CD8-positive, alpha-beta memory T cell (primary cell): Measurements from ENCODE around the gene TUBE1. TPM values are rescaled to one million over a fixed set of nuclear protein-coding genes. Genes with fewer than 3 reads are reported as not detected.

ENCODE experiments used
- CTCF ChIA-PET: fragments of 350-600 bp; sonication (Branson Sonifier 250); formaldehyde crosslinking; loops from one replicate; lab custom pipeline; 2021; ENCODE audit warnings: antibody characterized with exemption; lab: Charles Lee
- POLR2A ChIA-PET: fragments of 350-600 bp; sonication (Branson Sonifier 250); formaldehyde crosslinking; loops from one replicate; lab custom pipeline; 2021; ENCODE audit warnings: antibody characterized with exemption; lab: Charles Lee
- DNase-seq, 5 donors: peaks; one replicate each; pipeline versions ENCODE4 v3.0.0 to v3.0.0-alpha.2; 2020 to 2022; ENCODE audit warnings: mixed read lengths in 1 of 5
- H3K27ac ChIP-seq: one replicate; pipeline ENCODE4 v1.7.0; 2013; ENCODE audit warnings: low read depth, mild to moderate bottlenecking, low read length, moderate library complexity
- H3K27me3 ChIP-seq: 2 replicates; pipeline ENCODE4 v1.7.0; 2013; ENCODE audit warnings: low read length, mild to moderate bottlenecking; ENCODE audit not compliant: insufficient read depth, poor library complexity, severe bottlenecking
- H3K36me3 ChIP-seq: 2 replicates; pipeline ENCODE4 v1.7.0; 2013; ENCODE audit warnings: mild to moderate bottlenecking, low read length, moderate library complexity; ENCODE audit not compliant: insufficient read depth
- H3K4me1 ChIP-seq: 2 replicates; pipeline ENCODE4 v1.7.0; 2013; ENCODE audit warnings: mild to moderate bottlenecking, low read length, moderate library complexity; ENCODE audit not compliant: insufficient read depth
- H3K4me3 ChIP-seq: 2 replicates; pipeline ENCODE4 v1.7.0; 2013; ENCODE audit warnings: mild to moderate bottlenecking, low read length
- H3K9me3 ChIP-seq: 2 replicates; pipeline ENCODE4 v1.7.0; 2013; ENCODE audit warnings: mild to moderate bottlenecking, low read length
- H3K27ac Mint-ChIP-seq, 8 donors: one replicate each; pipeline ENCODE4 v1.8.0; 2020 to 2021; ENCODE audit warnings: mixed read lengths in 8 of 8, mild to moderate bottlenecking in 6 of 8, inconsistent platforms in 3 of 8, moderate library complexity in 3 of 8
- H3K27me3 Mint-ChIP-seq, 2 donors: one replicate each; pipeline ENCODE4 v1.8.0; 2020 to 2021; ENCODE audit warnings: mixed read lengths in 2 of 2, mild to moderate bottlenecking in 1 of 2, moderate library complexity in 1 of 2
- H3K36me3 Mint-ChIP-seq, 3 donors: one replicate each; pipeline ENCODE4 v1.8.0; 2020 to 2021; ENCODE audit warnings: mixed read lengths in 3 of 3, inconsistent platforms in 1 of 3, mild to moderate bottlenecking in 1 of 3
- H3K4me1 Mint-ChIP-seq, 3 donors: one replicate each; pipeline ENCODE4 v1.8.0; 2020 to 2021; ENCODE audit warnings: mixed read lengths in 3 of 3, inconsistent platforms in 1 of 3, mild to moderate bottlenecking in 1 of 3
- H3K4me3 Mint-ChIP-seq, 7 donors: one replicate each; pipeline ENCODE4 v1.8.0; 2020 to 2021; ENCODE audit warnings: mixed read lengths in 7 of 7, mild to moderate bottlenecking in 6 of 7, moderate library complexity in 4 of 7, inconsistent platforms in 2 of 7
- H3K9me3 Mint-ChIP-seq, 5 donors: one replicate each; pipeline ENCODE4 v1.8.0; 2020 to 2022; ENCODE audit warnings: mixed read lengths in 5 of 5, mild to moderate bottlenecking in 3 of 5, moderate library complexity in 2 of 5, inconsistent platforms in 1 of 5
- polyA plus RNA-seq: library from polyadenylated mRNA; unstranded; fragments of 300-500 nt; fragmentation: Illumina TruSeq; gene quantifications from one replicate; pipeline ENCODE4 v1.2.3, GENCODE V29; 2021
- total RNA-seq, 2 experiments: library from RNA; stranded (reverse); gene quantifications; one replicate each; pipeline ENCODE4 v1.2.3, GENCODE V29; 2021

The TUBE1 gene
- total and polyA plus RNA-seq, 3 experiments from 2014 or later, result 11.8 to 31.0 (median 25.6) TPM

- Histone ChIP-seq H3K27me3 (no peaks in the 10 kb centered on the region), H3K27ac (no peak overlapping the region), H3K9me3 (no peaks in the 10 kb centered on the region), H3K4me1 (peaks cover 33% of the 10 kb centered on the region), H3K4me3 (no peak overlapping the region), H3K36me3 (no peaks in the 10 kb centered on the region)
- no peak for DNase-seq
- ChIA-PET POLR2A (no interaction called here), CTCF (interaction anchor here (1.4 to 4.8 kb wide), 2 partner anchors 11 to 19 kb away, joined by 3 to 24 read pairs; no protein-coding TSS in a partner anchor)
- H3K36me3 Mint-ChIP-seq, result peaks cover 0 to 13% (median 6%) of the 10 kb centered on the region in 3 donors
- H3K4me3 Mint-ChIP-seq, result no peak overlapping the region
- H3K27me3 Mint-ChIP-seq, result no peaks in the 10 kb centered on the region
- peaks cover 3 to 12% (median 10%) of the 10 kb centered on the region in 5 donors for H3K9me3 Mint-ChIP-seq
- H3K27ac Mint-ChIP-seq, result no peak overlapping the region
- peaks cover 33 to 50% (median 40%) of the 10 kb centered on the region in 3 donors for H3K4me1 Mint-ChIP-seq
Observed at GRCh38 chr6:112024464-112024863, 62.8 kb downstream of the TUBE1 start.

GRCh38 chr6:112022749-112023148, 64.5 kb downstream of the TUBE1 start:
- H3K9me3 Mint-ChIP-seq, result peaks cover 3 to 12% (median 10%) of the 10 kb centered on the region in 5 donors
- H3K27me3 ChIP-seq, result no peaks in the 10 kb centered on the region
- DNase-seq, result no peak
- H3K4me3 ChIP-seq, result no peak overlapping the region
- H3K36me3 Mint-ChIP-seq, result peaks cover 0 to 13% (median 6%) of the 10 kb centered on the region in 3 donors
- H3K27me3 Mint-ChIP-seq, result no peaks in the 10 kb centered on the region
- H3K4me1 ChIP-seq, result peaks cover 18% of the 10 kb centered on the region
- H3K9me3 ChIP-seq, result no peaks in the 10 kb centered on the region
- peak overlapping the region in 2 of 8 donors; percentile 38 to 73 for H3K27ac Mint-ChIP-seq
- H3K4me3 Mint-ChIP-seq, result no peak overlapping the region
- ChIA-PET CTCF (interaction anchor here (4.8 kb wide), 1 partner anchor 20 kb away, joined by 24 read pairs; no protein-coding TSS in a partner anchor), POLR2A (no interaction called here)
- H3K4me1 Mint-ChIP-seq, result peaks cover 16 to 33% (median 23%) of the 10 kb centered on the region in 3 donors
- no peak overlapping the region for H3K27ac ChIP-seq
- H3K36me3 ChIP-seq, result no peaks in the 10 kb centered on the region

- Histone ChIP-seq H3K27ac (no peak overlapping the region), H3K27me3 (no peaks in the 10 kb centered on the region), H3K36me3 (no peaks in the 10 kb centered on the region), H3K9me3 (no peaks in the 10 kb centered on the region), H3K4me3 (no peak overlapping the region), H3K4me1 (peaks cover 8% of the 10 kb centered on the region)
- POLR2A ChIA-PET, result no interaction called here
- no peaks in the 10 kb centered on the region for H3K27me3 Mint-ChIP-seq
- H3K36me3 Mint-ChIP-seq, result peaks cover 0 to 13% (median 6%) of the 10 kb centered on the region in 3 donors
- H3K4me3 Mint-ChIP-seq, result no peak overlapping the region
- H3K27ac Mint-ChIP-seq, result no peak overlapping the region
- H3K4me1 Mint-ChIP-seq, result peaks cover 6 to 27% (median 13%) of the 10 kb centered on the region in 3 donors
- DNase-seq, result no peak
- CTCF ChIA-PET, result interaction anchor here (4.8 kb wide), 1 partner anchor 21 kb away, joined by 24 read pairs; no protein-coding TSS in a partner anchor
- H3K9me3 Mint-ChIP-seq, result peaks cover 3 to 12% (median 10%) of the 10 kb centered on the region in 5 donors
Observed at GRCh38 chr6:112021691-112022310, 65.5 kb downstream of the TUBE1 start.

Other genes starting within 250 kb of the TUBE1 start
- 100 to 1,000 TPM; 481 to 491 TPM for gene FYN, start 214.0 kb downstream of the TUBE1 start, total RNA-seq
- 611 TPM for gene FYN, start 214.0 kb downstream of the TUBE1 start, polyA plus RNA-seq
- not detected for gene CCN6, start 33.4 kb downstream of the TUBE1 start, total RNA-seq
- 0.15 TPM for gene CCN6, start 33.4 kb downstream of the TUBE1 start, polyA plus RNA-seq
- 1 to 10 TPM; 7.2 to 8.7 TPM for gene FAM229B, start 109 bp upstream of the TUBE1 start, total RNA-seq
- 5.5 TPM for gene FAM229B, start 109 bp upstream of the TUBE1 start, polyA plus RNA-seq
- gene LAMA4, start 167.1 kb upstream of the TUBE1 start, total RNA-seq, result not detected
- gene LAMA4, start 167.1 kb upstream of the TUBE1 start, polyA plus RNA-seq, result not detected